Measurements from ENCODE around the gene ZSCAN25.
"Not testable (repeated sequence)": the region's sequence is repeated elsewhere in the genome, so short reads cannot be mapped to it uniquely, and the experiment has no call there.

The ZSCAN25 gene

GRCh38 chr7:99645590-99645989, 28.8 kb downstream of the ZSCAN25 start:
- DNase-seq (ENCODE audit: low spot score), result no peak

- no peak for DNase-seq (ENCODE audit: low spot score)
Measured at GRCh38 chr7:99648843-99649242, 32.1 kb downstream of the ZSCAN25 start.

- no peak for DNase-seq (ENCODE audit: low spot score)
Measured at GRCh38 chr7:99651290-99651689, 34.5 kb downstream of the ZSCAN25 start.

- DNase-seq (ENCODE audit: low spot score), result no peak
Measured at GRCh38 chr7:99652671-99653070, 35.9 kb downstream of the ZSCAN25 start.

GRCh38 chr7:99653269-99653668, 36.5 kb downstream of the ZSCAN25 start:
- DNase-seq (ENCODE audit: low spot score), result not testable (repeated sequence)

- DNase-seq (ENCODE audit: low spot score), result no peak
Measured at GRCh38 chr7:99653754-99654153, 37.0 kb downstream of the ZSCAN25 start.

- DNase-seq (ENCODE audit: low spot score), result not testable (repeated sequence)
Measured at GRCh38 chr7:99654626-99655025, 37.9 kb downstream of the ZSCAN25 start.

- not testable (repeated sequence) for DNase-seq (ENCODE audit: low spot score)
Measured at GRCh38 chr7:99657879-99658278, 41.1 kb downstream of the ZSCAN25 start.

- no peak for DNase-seq (ENCODE audit: low spot score)
Measured at GRCh38 chr7:99665312-99666012, 48.7 kb downstream of the ZSCAN25 start.

GRCh38 chr7:99666013-99666395, 49.3 kb downstream of the ZSCAN25 start:
- no peak for DNase-seq (ENCODE audit: low spot score)

- no peak for DNase-seq (ENCODE audit: low spot score)
Measured at GRCh38 chr7:99667179-99667578, 50.4 kb downstream of the ZSCAN25 start.

- no peak for DNase-seq (ENCODE audit: low spot score)
Measured at GRCh38 chr7:99668541-99668940, 51.8 kb downstream of the ZSCAN25 start.

GRCh38 chr7:99669782-99670181, 53.0 kb downstream of the ZSCAN25 start:
- DNase-seq (ENCODE audit: low spot score), result no peak

GRCh38 chr7:99672573-99672972, 55.8 kb downstream of the ZSCAN25 start:
- DNase-seq (ENCODE audit: low spot score), result no peak

- DNase-seq (ENCODE audit: low spot score), result no peak
Measured at GRCh38 chr7:99674995-99675742, 58.4 kb downstream of the ZSCAN25 start.

GRCh38 chr7:99677013-99677647, 60.4 kb downstream of the ZSCAN25 start:
- no peak for DNase-seq (ENCODE audit: low spot score)

- no peak for DNase-seq (ENCODE audit: low spot score)
Measured at GRCh38 chr7:99677648-99678045, 60.9 kb downstream of the ZSCAN25 start.

- DNase-seq (ENCODE audit: low spot score), result no peak
Measured at GRCh38 chr7:99679032-99679399, 62.3 kb downstream of the ZSCAN25 start.

- DNase-seq (ENCODE audit: low spot score), result no peak
Measured at GRCh38 chr7:99679400-99680191, 62.9 kb downstream of the ZSCAN25 start, which contains the start of gene CYP3A5. Gene CYP3A5 (minus strand): TSS chr7:99679996. CDS start chr7:99679896, 100 bp downstream.
